ENCODE data around the gene SWT1.
A peak's percentile ranks its signal among the peaks of the same experiment; 100 is the strongest.
"Not testable (repeated sequence)": the region's sequence is repeated elsewhere in the genome, so short reads cannot be mapped to it uniquely, and the experiment has no call there.

Gene SWT1

DNA sequence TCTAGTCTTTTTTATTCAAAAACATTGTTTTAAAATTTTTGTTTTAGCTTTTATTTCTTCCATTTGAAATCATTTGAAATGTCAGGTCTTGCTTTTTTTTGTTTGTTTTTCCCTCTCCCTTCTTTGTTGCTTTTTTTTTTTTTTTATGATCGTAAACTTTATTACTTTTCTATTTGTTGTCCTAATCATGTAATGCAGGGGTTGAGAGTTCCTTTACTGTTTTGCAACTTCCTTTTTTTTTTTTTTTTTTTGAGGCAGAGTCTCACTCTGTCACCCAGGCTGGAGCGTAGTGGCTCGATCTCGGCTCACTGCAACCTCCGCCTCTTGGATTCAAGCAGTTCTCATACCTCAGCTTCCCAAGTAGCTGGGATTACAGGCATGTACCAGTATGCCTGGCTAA is 135.3 kb downstream of the SWT1 start:
- DNase-seq: no peak

DNA sequence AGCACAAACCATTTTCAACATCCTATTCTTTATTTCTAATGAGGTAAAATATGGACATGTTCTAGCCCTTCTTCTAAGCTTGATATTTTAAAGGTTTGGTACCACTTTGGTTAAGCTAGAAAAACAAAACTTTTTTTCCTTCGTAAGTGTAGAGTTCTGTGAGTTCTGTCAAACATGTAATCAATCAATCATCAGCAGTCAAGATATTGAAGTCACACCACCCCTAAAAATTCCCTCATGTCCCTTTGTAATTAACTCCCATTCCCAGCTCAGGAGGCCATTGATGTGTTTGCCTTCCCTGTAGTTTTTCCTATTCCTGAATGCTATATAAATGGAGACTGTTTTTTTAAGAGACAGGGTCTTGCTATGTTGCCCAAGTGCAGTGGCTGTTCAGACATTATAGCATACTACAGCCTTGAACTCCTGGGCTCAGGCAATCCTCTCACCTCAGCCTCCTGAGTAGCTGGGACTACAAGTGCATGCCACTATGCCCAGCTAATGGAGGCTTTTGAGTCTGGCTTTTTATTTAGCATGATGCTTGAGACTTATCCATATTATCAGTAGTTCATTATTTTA is 137.1 kb downstream of the SWT1 start:
- DNase-seq: no peak

GRCh38 chr1:185295091-185295490 is 138.1 kb downstream of the SWT1 start:
- no peak for DNase-seq

- DNase-seq: no peak
Observed at GRCh38 chr1:185297982-185298381, 141.0 kb downstream of the SWT1 start.

DNA sequence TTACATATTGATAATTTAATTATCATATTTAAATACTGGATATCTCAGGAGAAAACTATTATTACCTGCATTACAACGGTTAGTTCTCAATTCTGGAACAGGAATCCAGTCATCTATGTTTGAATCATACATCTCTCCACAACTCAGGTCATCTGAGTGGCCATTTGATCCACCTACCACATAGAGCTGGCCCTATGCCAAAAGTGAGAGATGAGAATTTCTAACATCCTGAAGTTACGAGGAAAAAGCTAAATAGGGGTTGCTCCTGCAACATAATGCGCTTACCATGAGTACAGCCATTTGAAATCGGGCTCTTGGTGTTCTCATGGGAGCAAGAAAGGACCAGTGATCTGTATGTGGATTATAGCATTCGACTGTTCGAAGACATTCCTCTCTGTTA is 143.2 kb downstream of the SWT1 start:
- no peak for DNase-seq

- no peak for DNase-seq
Observed at GRCh38 chr1:185305419-185305818, 148.5 kb downstream of the SWT1 start.

DNA sequence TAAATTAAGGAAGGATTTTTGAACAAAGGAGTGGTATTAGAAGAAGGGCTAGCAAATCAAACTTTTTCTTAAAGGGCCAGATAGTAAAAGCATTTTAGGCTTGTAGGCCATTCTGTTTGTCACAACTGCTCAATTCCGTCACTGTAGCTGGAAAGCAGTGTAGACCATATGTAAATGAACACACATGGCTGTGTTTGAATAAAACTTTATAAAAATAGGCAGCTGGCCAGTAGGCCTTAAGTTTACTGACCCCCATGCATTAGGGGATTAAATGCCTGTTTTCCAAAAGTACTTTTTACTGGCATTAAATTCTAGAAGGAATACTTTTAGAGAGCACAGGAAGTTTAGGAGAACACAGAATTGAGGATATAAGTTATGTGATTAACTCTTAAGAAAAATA is 151.2 kb downstream of the SWT1 start:
- DNase-seq: no peak

DNA sequence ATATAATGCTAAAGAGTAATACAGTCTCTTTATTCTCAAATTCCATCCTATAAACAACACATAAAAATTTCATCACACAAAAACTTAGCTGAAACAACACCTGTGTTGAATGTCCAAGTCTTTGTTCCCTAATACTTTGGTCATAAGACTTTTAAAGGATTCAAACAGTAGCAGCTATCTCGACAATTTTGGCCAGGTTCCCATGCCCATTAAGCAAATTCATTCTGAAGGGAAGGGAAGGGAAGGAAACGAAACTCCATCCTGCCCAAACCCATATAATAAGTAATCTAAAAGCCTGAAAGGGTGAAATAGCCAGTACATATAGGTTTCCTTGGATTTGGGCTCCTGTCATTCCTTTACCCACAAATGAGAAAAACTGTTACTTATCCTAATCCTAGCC is 152.6 kb downstream of the SWT1 start:
- DNase-seq: no peak

GRCh38 chr1:185311589-185312225 is 154.7 kb downstream of the SWT1 start:
- no peak for DNase-seq

GRCh38 chr1:185312361-185313138 is 155.6 kb downstream of the SWT1 start:
- DNase-seq: no peak

GRCh38 chr1:185314411-185314810 is 157.4 kb downstream of the SWT1 start:
- no peak for DNase-seq

- DNase-seq: no peak
Observed at GRCh38 chr1:185315445-185316071, 158.6 kb downstream of the SWT1 start.

DNA sequence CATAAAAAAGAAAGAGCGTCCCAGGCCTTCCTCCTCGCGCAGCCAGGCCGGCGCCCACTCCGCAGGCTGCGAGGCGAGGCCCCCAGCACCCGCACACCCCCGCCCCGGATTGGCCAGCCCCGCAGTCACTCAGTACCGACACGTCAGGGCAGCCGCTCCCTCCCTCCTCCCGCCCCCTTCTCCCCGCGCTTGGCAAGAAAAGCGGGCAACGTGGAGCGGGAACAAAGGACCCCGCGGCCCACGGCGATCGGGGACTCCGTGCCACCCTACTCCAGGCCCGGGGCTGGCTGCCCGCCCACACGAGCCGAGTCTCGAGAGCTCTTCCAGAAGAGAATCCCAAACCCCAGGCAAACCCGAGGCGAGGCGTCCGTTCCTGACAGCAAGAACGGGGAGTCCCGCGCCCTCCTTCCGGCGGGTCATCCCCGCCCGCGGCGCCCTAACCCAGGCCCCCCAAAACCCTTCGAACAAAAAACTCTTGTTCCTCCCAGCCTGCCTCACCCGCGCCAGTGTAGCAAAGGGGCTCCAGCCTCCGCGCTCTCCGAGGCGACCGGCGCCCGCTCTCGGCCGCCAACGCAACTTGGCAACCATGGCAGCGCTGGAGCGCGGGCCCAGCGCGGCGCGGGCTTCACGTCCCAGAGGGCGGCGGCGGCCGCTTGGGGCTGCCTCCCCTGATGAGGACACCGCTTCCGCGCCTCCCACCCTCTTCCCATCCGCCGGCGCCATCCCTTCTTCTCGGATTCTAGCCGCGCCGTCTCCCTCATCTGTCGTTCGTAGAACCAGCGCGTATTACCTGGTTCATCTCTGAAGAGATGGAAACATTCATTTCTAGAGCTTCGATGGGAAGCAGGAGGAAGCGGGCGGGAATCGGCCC is 159.4 kb downstream of the SWT1 start:
- DNase-seq: peak; percentile 59

- peak; percentile 98 for DNase-seq
Observed at GRCh38 chr1:185317034-185317885, 160.3 kb downstream of the SWT1 start, which contains the start of gene IVNS1ABP. Gene IVNS1ABP (minus strand): TSS chr1:185317243. CDS start chr1:185309493, 7,750 bp downstream.

GRCh38 chr1:185317886-185318310 is 160.9 kb downstream of the SWT1 start:
- peak; percentile 77 for DNase-seq

DNA sequence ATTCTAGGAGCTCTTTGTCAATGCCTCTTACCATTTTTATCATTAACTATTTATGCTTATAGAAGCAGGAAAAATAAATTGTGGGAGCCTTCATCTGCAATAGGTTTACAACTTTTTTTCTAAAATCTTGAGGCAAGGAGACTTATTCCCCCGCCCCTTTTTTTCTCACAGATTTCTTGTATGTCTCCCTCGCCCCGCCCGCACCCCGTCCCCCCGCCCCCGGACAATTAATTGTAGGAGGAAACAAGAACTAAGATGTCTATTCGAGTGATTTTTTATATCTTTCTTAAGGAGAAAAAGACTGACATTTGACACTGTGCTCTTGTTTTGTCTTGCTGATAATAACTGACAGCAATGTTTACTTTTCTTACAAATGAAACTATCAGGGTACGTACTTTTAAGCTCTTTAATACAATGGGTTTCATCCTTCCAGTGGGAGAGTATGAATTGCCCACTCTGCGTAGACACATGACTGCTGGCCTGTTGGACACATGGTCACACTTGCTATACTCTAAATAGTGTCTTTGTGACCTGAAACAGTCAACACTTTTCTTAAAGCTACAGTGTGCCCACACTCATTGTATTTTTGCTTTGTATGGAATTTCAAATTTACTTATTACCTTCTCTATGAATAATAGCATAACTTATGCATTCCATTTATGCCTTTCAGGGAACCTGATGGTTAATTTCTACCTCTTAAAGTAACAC is 161.6 kb downstream of the SWT1 start:
- DNase-seq: no peak

GRCh38 chr1:185319139-185319475 is 162.1 kb downstream of the SWT1 start:
- no peak for DNase-seq

DNA sequence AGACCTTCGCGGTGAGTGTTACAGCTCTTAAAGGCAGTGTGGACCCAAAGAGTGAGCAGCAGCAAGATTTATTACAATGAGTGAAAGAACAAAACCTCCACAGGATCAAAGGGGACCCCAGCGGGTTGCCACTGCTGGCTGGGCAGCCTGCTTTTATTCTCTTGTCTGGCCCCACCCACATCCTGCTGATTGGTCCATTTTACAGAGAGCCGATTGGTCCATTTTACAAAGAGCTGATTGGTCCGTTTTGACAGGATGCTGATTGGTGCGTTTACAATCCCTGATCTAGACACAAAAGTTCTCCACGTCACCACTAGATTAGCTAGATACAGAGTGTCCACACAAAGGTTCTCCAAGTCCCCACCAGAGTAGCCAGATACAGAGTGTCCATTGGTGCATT is 164.1 kb downstream of the SWT1 start:
- not testable (repeated sequence) for DNase-seq

- not testable (repeated sequence) for DNase-seq
Observed at GRCh38 chr1:185321653-185322221, 164.8 kb downstream of the SWT1 start.

GRCh38 chr1:185322636-185323035 is 165.7 kb downstream of the SWT1 start:
- DNase-seq: no peak

DNA sequence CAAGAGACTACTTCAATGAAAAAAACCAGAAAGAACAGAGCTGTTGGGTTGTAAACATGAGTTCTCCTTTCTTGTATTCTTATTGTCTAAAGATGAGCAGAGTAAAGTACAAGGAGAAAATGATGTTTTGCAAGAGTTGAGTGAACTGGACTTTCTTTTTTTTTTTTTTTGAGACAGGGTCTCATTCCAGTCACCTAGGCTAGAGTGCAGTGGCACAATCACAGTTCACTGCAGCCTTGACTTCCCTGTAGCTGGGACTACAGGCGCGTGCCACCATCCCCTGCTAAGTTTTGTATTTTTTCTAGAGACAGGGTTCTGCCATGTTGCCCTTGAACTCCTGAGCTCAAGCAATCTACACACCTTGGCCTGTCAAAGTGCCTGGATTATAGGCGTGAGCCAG is 167.2 kb downstream of the SWT1 start:
- no peak for DNase-seq
